Esophagus (tissue), 2 donors: ENCODE measurements around the gene BFSP2. TPM values are rescaled to one million over a fixed set of nuclear protein-coding genes. Genes with fewer than 3 reads are reported as not detected.
"Not testable (repeated sequence)": the region's sequence is repeated elsewhere in the genome, so short reads cannot be mapped to it uniquely, and the experiment has no call there.

Source experiments
- H3K27ac ChIP-seq, 2 donors: one replicate each; pipeline ENCODE4 v1.5.1; 2013; ENCODE audit warnings: low read depth in 2 of 2, mild to moderate bottlenecking in 2 of 2, inconsistent platforms in 1 of 2, low read length in 1 of 2, moderate library complexity in 1 of 2
- H3K27me3 ChIP-seq, 2 donors: one replicate each; pipeline ENCODE4 v1.6.1; 2013; ENCODE audit warnings: low read length in 2 of 2, control low read depth in 1 of 2, mild to moderate bottlenecking in 1 of 2; ENCODE audit not compliant: insufficient read depth in 2 of 2, control insufficient read depth in 1 of 2
- H3K36me3 ChIP-seq, 2 donors: one replicate each; pipeline ENCODE4 v1.6.1; 2013; ENCODE audit warnings: low read length in 1 of 2; ENCODE audit not compliant: control insufficient read depth in 2 of 2, insufficient read depth in 2 of 2
- H3K4me1 ChIP-seq, 2 donors: one replicate each; pipeline ENCODE4 v1.6.1; 2013; ENCODE audit warnings: low read length in 1 of 2; ENCODE audit not compliant: control insufficient read depth in 2 of 2, insufficient read depth in 2 of 2
- H3K4me3 ChIP-seq, 2 donors: one replicate each; pipeline ENCODE4 v1.5.1; 2013; ENCODE audit warnings: low read length in 2 of 2, mild to moderate bottlenecking in 2 of 2, low read depth in 1 of 2, moderate library complexity in 1 of 2
- H3K9me3 ChIP-seq, 2 donors: one replicate each; pipeline ENCODE4 v1.6.1; 2013; ENCODE audit warnings: mild to moderate bottlenecking in 2 of 2, low read depth in 1 of 2, low read length in 1 of 2, moderate library complexity in 1 of 2; ENCODE audit not compliant: control insufficient read depth in 2 of 2, insufficient read depth in 1 of 2
- WGBS, 2 donors: extraction: QIAGEN DNeasy Blood & Tissue Kit; methylation state at CpG; one replicate each; pipeline ENCODE4 v1.1.7; 2013; 5-methylcytosine and 5-hydroxymethylcytosine counted together
- polyA plus RNA-seq, 2 donors: library from polyadenylated mRNA; stranded (reverse); fragments of 200-250 nt; gene quantifications; one replicate each; pipeline ENCODE4 v1.2.3, GENCODE V29; 2013
- donor health status: healthy with polysubstance abuse.
- donor health status: Bipolar disorder and iron deficiency.

The BFSP2 gene
- polyA plus RNA-seq, 2 donors = not detected

- H3K4me1 ChIP-seq, H3K4me3 ChIP-seq, H3K36me3 ChIP-seq, H3K27me3 ChIP-seq, H3K9me3 ChIP-seq: not testable (repeated sequence)
- 86% methylated on average over 1 of the region's 5 CpGs; no CpG with 5 or more reads in 1 of the 2 donors for WGBS, 2 donors
- peak overlapping the region; percentile 25 to 63 for H3K27ac ChIP-seq
These were observed 73.8 kb downstream of the BFSP2 start for GRCh38 chr3:133473472-133474191.

- peaks cover 4% of the 10 kb centered on the region in 2 donors for H3K4me1 ChIP-seq
- H3K4me3 ChIP-seq = no peak overlapping the region
- peak overlapping the region; percentile 40 to 69 for H3K27ac ChIP-seq
- WGBS, 2 donors = 20 to 44% methylated on average over 8 of the region's 8 CpGs
- H3K27me3 ChIP-seq = no peaks in the 10 kb centered on the region
- H3K9me3 ChIP-seq = no peaks in the 10 kb centered on the region
- no peaks in the 10 kb centered on the region for H3K36me3 ChIP-seq
These were observed 74.5 kb downstream of the BFSP2 start for GRCh38 chr3:133474251-133474801.

GRCh38 chr3:133474817-133475216 lies 75.0 kb downstream of the BFSP2 start:
- 68 to 79% methylated on average over 4 of the region's 4 CpGs for WGBS, 2 donors
- H3K4me3 ChIP-seq = no peak overlapping the region

GRCh38 chr3:133475245-133476010 lies 75.6 kb downstream of the BFSP2 start:
- peaks cover 4% of the 10 kb centered on the region in 2 donors for H3K4me1 ChIP-seq
- peak overlapping the region; percentile 42 to 69 for H3K27ac ChIP-seq
- WGBS, 2 donors = 69 to 75% methylated on average over 5 of the region's 5 CpGs

More at GRCh38 chr3:133474817-133475216, 75.0 kb downstream of the BFSP2 start:
- H3K36me3 ChIP-seq = no peaks in the 10 kb centered on the region
- peaks cover 4% of the 10 kb centered on the region in 2 donors for H3K4me1 ChIP-seq
- no peaks in the 10 kb centered on the region for H3K27me3 ChIP-seq
- H3K9me3 ChIP-seq = no peaks in the 10 kb centered on the region
- peak overlapping the region; percentile 42 to 69 for H3K27ac ChIP-seq

GRCh38 chr3:133476971-133477375 lies 77.1 kb downstream of the BFSP2 start:
- no peak overlapping the region for H3K27ac ChIP-seq

More at GRCh38 chr3:133475245-133476010, 75.6 kb downstream of the BFSP2 start:
- Histone ChIP-seq H3K27me3 (no peaks in the 10 kb centered on the region), H3K4me3 (no peak overlapping the region), H3K9me3 (no peaks in the 10 kb centered on the region), H3K36me3 (no peaks in the 10 kb centered on the region)

GRCh38 chr3:133477487-133477886 lies 77.6 kb downstream of the BFSP2 start:
- no peaks in the 10 kb centered on the region for H3K27me3 ChIP-seq
- no peak overlapping the region for H3K27ac ChIP-seq
- H3K9me3 ChIP-seq = no peaks in the 10 kb centered on the region
- H3K4me3 ChIP-seq = no peak overlapping the region
- peaks cover 4% of the 10 kb centered on the region in 2 donors for H3K4me1 ChIP-seq
- H3K36me3 ChIP-seq = no peaks in the 10 kb centered on the region

More at GRCh38 chr3:133476971-133477375, 77.1 kb downstream of the BFSP2 start:
- Histone ChIP-seq H3K9me3 (no peaks in the 10 kb centered on the region), H3K27me3 (no peaks in the 10 kb centered on the region), H3K36me3 (no peaks in the 10 kb centered on the region), H3K4me3 (no peak overlapping the region), H3K4me1 (peaks cover 4% of the 10 kb centered on the region in 2 donors)
- 42 to 48% methylated on average over 6 of the region's 6 CpGs for WGBS, 2 donors

GRCh38 chr3:133478624-133479023 lies 78.8 kb downstream of the BFSP2 start:
- Histone ChIP-seq H3K36me3 (no peaks in the 10 kb centered on the region), H3K27ac (no peak overlapping the region), H3K4me1 (peaks cover 4% of the 10 kb centered on the region in 2 donors), H3K4me3 (no peak overlapping the region), H3K9me3 (no peaks in the 10 kb centered on the region), H3K27me3 (no peaks in the 10 kb centered on the region)
- WGBS, 2 donors = 47 to 58% methylated on average over 1 of the region's 1 CpG

GRCh38 chr3:133479401-133479800 lies 79.5 kb downstream of the BFSP2 start:
- no peaks in the 10 kb centered on the region for H3K27me3 ChIP-seq
- H3K4me1 ChIP-seq = peaks cover 4% of the 10 kb centered on the region in 2 donors
- H3K9me3 ChIP-seq = no peaks in the 10 kb centered on the region
- no peak overlapping the region for H3K27ac ChIP-seq
- 85 to 90% methylated on average over 2 of the region's 2 CpGs for WGBS, 2 donors
- no peaks in the 10 kb centered on the region for H3K36me3 ChIP-seq
- H3K4me3 ChIP-seq = no peak overlapping the region

- Histone ChIP-seq H3K27me3 (no peaks in the 10 kb centered on the region), H3K27ac (no peak overlapping the region), H3K9me3 (no peaks in the 10 kb centered on the region), H3K4me3 (no peak overlapping the region), H3K4me1 (peaks cover 3 to 4% of the 10 kb centered on the region in 2 donors), H3K36me3 (no peaks in the 10 kb centered on the region)
- 64 to 67% methylated on average over 7 of the region's 7 CpGs for WGBS, 2 donors
These were observed 80.2 kb downstream of the BFSP2 start for GRCh38 chr3:133479895-133480669.
